Measurements from ENCODE around the gene PTPN7. TPM values are rescaled to one million over a fixed set of nuclear protein-coding genes. Genes with fewer than 3 reads are reported as not detected.

PTPN7 gene
- total and polyA plus RNA-seq, 10 of the 15 experiments (the other 5 are each of a cell fraction or from before 2014, with no cell fraction given), result 7.9 to 117 (median 102) TPM

- Histone ChIP-seq H3K27ac (ENCODE audit: control insufficient read depth, insufficient read depth) (no peak overlapping the region), H3K4me1 (ENCODE audit: control insufficient read depth, insufficient read depth, low read length) (no peaks in the 10 kb centered on the region), H3K79me2 (ENCODE audit: control insufficient read depth, insufficient read depth, low read length) (no peaks in the 10 kb centered on the region), H3K27me3 (replicated peaks in 1 of 2; ENCODE audit: control insufficient read depth in 2 of 2, insufficient read depth in 2 of 2, low read length in 1 of 2) (no peaks in the 10 kb centered on the region), H3K9ac (ENCODE audit: control insufficient read depth, insufficient read depth, low read length) (no peak overlapping the region), H4K20me1 (ENCODE audit: control insufficient read depth, insufficient read depth) (peaks cover 3% of the 10 kb centered on the region; the same call in 1 of the 2 replicates), H2AFZ (ENCODE audit: control insufficient read depth, low read depth, low read length) (no peak overlapping the region), H3K4me3 (no peak overlapping the region), H3K4me2 (ENCODE audit: control insufficient read depth, insufficient read depth) (no peak overlapping the region), H3K9me3 (replicated peaks; ENCODE audit: control insufficient read depth, insufficient read depth, low read length) (no peaks in the 10 kb centered on the region), H3K36me3 (ENCODE audit: control insufficient read depth in 2 of 2, insufficient read depth in 2 of 2, low read length in 1 of 2) (peaks cover 7 to 23% of the 10 kb centered on the region in 2 experiments)
- intact Hi-C loops (cut with micrococcal nuclease; ENCODE audit: unreplicated experiment) (no loop called here), in situ Hi-C loops (cut with MboI) (no loop called here)
- SMC1A ChIA-PET (ENCODE audit: uncharacterized antibody, unreplicated experiment), result interaction anchor here (0.7 kb wide), 1 partner anchor 132 kb away, joined by 3 read pairs; no protein-coding TSS in a partner anchor
- no peak for FAIRE-seq
- no peak for ATAC-seq
- RAD21 ChIA-PET (ENCODE audit: unreplicated experiment), result interaction anchor here (1.4 kb wide), 1 partner anchor 236 kb away, joined by 3 read pairs; no protein-coding TSS in a partner anchor
- CTCF ChIA-PET, result interaction anchor here (2.1 to 4.2 kb wide), 4 partner anchors 15 to 238 kb away, joined by 5 to 48 read pairs (median 24); no protein-coding TSS in a partner anchor
- DNase-seq (ENCODE audit: low read depth, low spot score), result no peak
- POLR2A ChIA-PET, result interaction anchor here (0.7 kb wide), 1 partner anchor 165 kb away, joined by 3 read pairs; no protein-coding TSS in a partner anchor
- BruUV-seq (replicated peaks), result no TSS peak
- WGBS (ENCODE audit: insufficient coverage, insufficient replicate concordance, low lambda C conversion rate, missing lambda C conversion rate), result 70% methylated on average over 7 of the region's 8 CpGs
- TF ChIP-seq, protein P1, sequence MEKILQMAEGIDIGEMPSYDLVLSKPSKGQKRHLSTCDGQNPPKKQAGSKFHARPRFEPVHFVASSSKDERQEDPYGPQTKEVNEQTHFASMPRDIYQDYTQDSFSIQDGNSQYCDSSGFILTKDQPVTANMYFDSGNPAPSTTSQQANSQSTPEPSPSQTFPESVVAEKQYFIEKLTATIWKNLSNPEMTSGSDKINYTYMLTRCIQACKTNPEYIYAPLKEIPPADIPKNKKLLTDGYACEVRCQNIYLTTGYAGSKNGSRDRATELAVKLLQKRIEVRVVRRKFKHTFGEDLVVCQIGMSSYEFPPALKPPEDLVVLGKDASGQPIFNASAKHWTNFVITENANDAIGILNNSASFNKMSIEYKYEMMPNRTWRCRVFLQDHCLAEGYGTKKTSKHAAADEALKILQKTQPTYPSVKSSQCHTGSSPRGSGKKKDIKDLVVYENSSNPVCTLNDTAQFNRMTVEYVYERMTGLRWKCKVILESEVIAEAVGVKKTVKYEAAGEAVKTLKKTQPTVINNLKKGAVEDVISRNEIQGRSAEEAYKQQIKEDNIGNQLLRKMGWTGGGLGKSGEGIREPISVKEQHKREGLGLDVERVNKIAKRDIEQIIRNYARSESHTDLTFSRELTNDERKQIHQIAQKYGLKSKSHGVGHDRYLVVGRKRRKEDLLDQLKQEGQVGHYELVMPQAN (conservative IDR thresholded peaks at IDR 0.05), result no peak
- no peak for TF ChIP-seq NR2C2 (IDR thresholded peaks at IDR 0.05; ENCODE audit: borderline replicate concordance, control insufficient read depth, insufficient read length, low read depth)
- no peak for TF ChIP-seq PAX5 (IDR thresholded peaks at IDR 0.05; ENCODE audit: borderline replicate concordance, low read depth, low read length)
- TF ChIP-seq RAD51 (IDR thresholded peaks at IDR 0.05), result no peak
- TF ChIP-seq ZSCAN29 (IDR thresholded peaks at IDR 0.05), result no peak
- no peak for TF ChIP-seq E2F8 (IDR thresholded peaks at IDR 0.05; ENCODE audit: low read depth, partially characterized antibody)
- TF ChIP-seq POLR2A (IDR thresholded peaks at IDR 0.05; ENCODE audit: low read depth, low read length), result no peak
Observed at GRCh38 chr1:202133496-202133895, 26.9 kb downstream of the PTPN7 start.
